Hepatocyte (in vitro differentiated cells): ENCODE results near the gene CRCP. TPM values are rescaled to one million over a fixed set of nuclear protein-coding genes. Genes with fewer than 3 reads are reported as not detected.

ENCODE experiments used
- DNase-seq: peaks from one replicate; pipeline ENCODE4 v3.0.0-alpha.2; 2016; ENCODE audit warnings: low spot score
- H2AFZ ChIP-seq: fragments of 200-600 bp; sonication (generic); 2 replicates; pipeline ENCODE4 v1.6.0; 2016; ENCODE audit warnings: antibody characterized with exemption, mild to moderate bottlenecking
- H3K27ac ChIP-seq: fragments of 200-600 bp; sonication (generic); 2 replicates; pipeline ENCODE4 v1.5.1; 2016; ENCODE audit warnings: mild to moderate bottlenecking
- H3K27me3 ChIP-seq: fragments of 200-600 bp; sonication (generic); 2 replicates; pipeline ENCODE4 v1.6.1; 2016
- H3K36me3 ChIP-seq: fragments of 200-600 bp; sonication (generic); replicated peaks from 2 replicates; pipeline ENCODE4 v1.5.1; 2016; ENCODE audit warnings: low read depth; ENCODE audit not compliant: insufficient read depth
- H3K4me1 ChIP-seq: fragments of 200-600 bp; sonication (generic); 2 replicates; pipeline ENCODE4 v1.5.1; 2016; ENCODE audit warnings: mild to moderate bottlenecking, moderate library complexity; ENCODE audit not compliant: insufficient read depth
- H3K4me2 ChIP-seq: fragments of 200-600 bp; sonication (generic); 2 replicates; pipeline ENCODE4 v1.6.0; 2016
- H3K4me3 ChIP-seq: fragments of 200-600 bp; sonication (generic); 2 replicates; pipeline ENCODE4 v1.5.1; 2016; ENCODE audit warnings: mild to moderate bottlenecking
- H3K79me2 ChIP-seq: fragments of 200-600 bp; sonication (generic); 2 replicates; pipeline ENCODE4 v1.6.0; 2017; ENCODE audit warnings: mild to moderate bottlenecking
- H3K9me2 ChIP-seq: fragments of 200-600 bp; sonication (generic); replicated peaks from 2 replicates; pipeline ENCODE4 v1.6.0; 2017; ENCODE audit warnings: mild to moderate bottlenecking; ENCODE audit not compliant: insufficient read depth
- H3K9me3 ChIP-seq: fragments of 200-600 bp; sonication (generic); 2 replicates; pipeline ENCODE4 v1.5.1; 2016; ENCODE audit warnings: low read depth, mild to moderate bottlenecking
- H4K20me1 ChIP-seq: fragments of 200-600 bp; sonication (generic); 2 replicates; pipeline ENCODE4 v1.6.0; 2016; ENCODE audit warnings: mild to moderate bottlenecking; ENCODE audit not compliant: insufficient read depth, poor library complexity, severe bottlenecking
- EZH2 ChIP-seq: fragments of 200-600 bp; sonication (generic); IDR thresholded peaks from 2 replicates; pipeline ENCODE4 v1.6.1; 2016; ENCODE audit warnings: antibody characterized with exemption, mild to moderate bottlenecking, borderline replicate concordance
- EZH2phosphoT487 ChIP-seq: fragments of 200-600 bp; sonication (generic); IDR thresholded peaks from one replicate; pipeline ENCODE4 v1.6.1; 2018; ENCODE audit warnings: antibody characterized with exemption, mild to moderate bottlenecking, low read depth, moderate library complexity; ENCODE audit not compliant: unreplicated experiment, severe bottlenecking
- WGBS: methylation state at CpG from one replicate; pipeline ENCODE4 v1.1.6; 2016; ENCODE audit warnings: low lambda C conversion rate; ENCODE audit errors: missing lambda C conversion rate; 5-methylcytosine and 5-hydroxymethylcytosine counted together
- polyA plus RNA-seq: library from polyadenylated mRNA; unstranded; fragments of >200 nt; fragmentation: Nextera tagmentation; extraction: Ambion mirVana; gene quantifications from 2 replicates; pipeline ENCODE4 v1.2.1, GENCODE V29; 2016
- total RNA-seq: library from RNA; depleted of rRNA; stranded (reverse); fragments of >200 nt; gene quantifications from 2 replicates; pipeline ENCODE4 v1.2.3, GENCODE V29; 2014
- TF ChIP-seq, protein P1 (sequence below): fragments of 200-600 bp; sonication (generic); IDR thresholded peaks from 2 replicates; pipeline ENCODE4 v1.5.1; 2016; ENCODE audit warnings: antibody characterized with exemption, mild to moderate bottlenecking; ENCODE audit not compliant: poor library complexity

Gene CRCP
- total and polyA plus RNA-seq, 2 experiments from 2014 or later: 13.8 to 41.6 TPM

GRCh38 chr7:66082083-66082482 is 32.6 kb upstream of the CRCP start:
- Histone ChIP-seq H3K9me2 (no peaks in the 10 kb centered on the region), H3K79me2 (peaks cover 29% of the 10 kb centered on the region), H3K27me3 (no peaks in the 10 kb centered on the region), H4K20me1 (peaks cover 8% of the 10 kb centered on the region), H3K36me3 (no peaks in the 10 kb centered on the region), H2AFZ (no peak overlapping the region), H3K27ac (no peak overlapping the region), H3K4me1 (peaks cover 8% of the 10 kb centered on the region), H3K4me3 (no peak overlapping the region), H3K4me2 (no peak overlapping the region), H3K9me3 (no peaks in the 10 kb centered on the region)
- no peak for TF ChIP-seq EZH2
- TF ChIP-seq, protein P1, sequence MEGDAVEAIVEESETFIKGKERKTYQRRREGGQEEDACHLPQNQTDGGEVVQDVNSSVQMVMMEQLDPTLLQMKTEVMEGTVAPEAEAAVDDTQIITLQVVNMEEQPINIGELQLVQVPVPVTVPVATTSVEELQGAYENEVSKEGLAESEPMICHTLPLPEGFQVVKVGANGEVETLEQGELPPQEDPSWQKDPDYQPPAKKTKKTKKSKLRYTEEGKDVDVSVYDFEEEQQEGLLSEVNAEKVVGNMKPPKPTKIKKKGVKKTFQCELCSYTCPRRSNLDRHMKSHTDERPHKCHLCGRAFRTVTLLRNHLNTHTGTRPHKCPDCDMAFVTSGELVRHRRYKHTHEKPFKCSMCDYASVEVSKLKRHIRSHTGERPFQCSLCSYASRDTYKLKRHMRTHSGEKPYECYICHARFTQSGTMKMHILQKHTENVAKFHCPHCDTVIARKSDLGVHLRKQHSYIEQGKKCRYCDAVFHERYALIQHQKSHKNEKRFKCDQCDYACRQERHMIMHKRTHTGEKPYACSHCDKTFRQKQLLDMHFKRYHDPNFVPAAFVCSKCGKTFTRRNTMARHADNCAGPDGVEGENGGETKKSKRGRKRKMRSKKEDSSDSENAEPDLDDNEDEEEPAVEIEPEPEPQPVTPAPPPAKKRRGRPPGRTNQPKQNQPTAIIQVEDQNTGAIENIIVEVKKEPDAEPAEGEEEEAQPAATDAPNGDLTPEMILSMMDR: no peak
- no peak for TF ChIP-seq EZH2phosphoT487
- 100% methylated on average over 5 of the region's 6 CpGs for WGBS
- no peak for DNase-seq

DNA sequence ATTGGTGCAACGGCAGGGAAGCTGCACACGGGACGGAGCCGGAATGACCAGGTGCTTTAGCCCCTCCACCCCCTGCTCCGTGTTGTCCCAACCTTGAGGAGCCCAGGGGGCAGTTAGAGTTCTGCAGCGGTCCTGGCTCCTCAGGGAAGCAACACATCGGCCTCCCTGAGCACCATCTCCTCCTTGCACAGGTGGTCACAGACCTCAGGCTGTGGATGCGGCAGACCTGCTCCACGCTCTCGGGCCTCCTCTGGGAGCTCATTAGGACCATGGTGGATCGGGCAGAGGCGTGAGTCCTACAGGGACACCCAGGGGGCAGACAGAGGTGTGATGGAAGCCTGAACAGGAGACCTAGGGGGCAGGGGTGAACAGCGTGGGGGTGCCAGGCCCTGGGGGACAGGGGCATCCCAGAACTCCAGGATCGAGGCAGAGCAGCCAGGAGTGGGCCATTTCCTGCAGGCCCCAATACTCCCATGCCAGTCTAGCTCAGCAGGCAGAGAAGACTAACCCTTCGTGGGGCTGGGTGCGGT is 31.7 kb upstream of the CRCP start:
- WGBS: 99% methylated on average over 16 of the region's 16 CpGs
- H3K36me3 ChIP-seq: no peaks in the 10 kb centered on the region
- peaks cover under 1% of the 10 kb centered on the region for H3K4me1 ChIP-seq
- no peaks in the 10 kb centered on the region for H3K9me3 ChIP-seq
- H4K20me1 ChIP-seq: peaks cover 8% of the 10 kb centered on the region
- H3K27me3 ChIP-seq: no peaks in the 10 kb centered on the region
- no peak for TF ChIP-seq EZH2
- TF ChIP-seq EZH2phosphoT487: no peak
- TF ChIP-seq, protein P1: no peak
- H3K79me2 ChIP-seq: peaks cover 21% of the 10 kb centered on the region
- no peak for DNase-seq
- H3K4me2 ChIP-seq: no peak overlapping the region
- no peaks in the 10 kb centered on the region for H3K9me2 ChIP-seq
- H2AFZ ChIP-seq: no peak overlapping the region
- no peak overlapping the region for H3K4me3 ChIP-seq
- no peak overlapping the region for H3K27ac ChIP-seq

GRCh38 chr7:66083677-66084076 is 31.0 kb upstream of the CRCP start:
- 90% methylated on average over 2 of the region's 2 CpGs for WGBS
- Histone ChIP-seq H3K9me2 (no peaks in the 10 kb centered on the region), H2AFZ (no peak overlapping the region), H3K4me3 (no peak overlapping the region), H3K4me1 (no peaks in the 10 kb centered on the region), H3K27me3 (no peaks in the 10 kb centered on the region), H3K9me3 (no peaks in the 10 kb centered on the region), H3K79me2 (peaks cover 13% of the 10 kb centered on the region), H3K27ac (no peak overlapping the region), H4K20me1 (peaks cover 8% of the 10 kb centered on the region), H3K4me2 (no peak overlapping the region), H3K36me3 (no peaks in the 10 kb centered on the region)
- DNase-seq: no peak
- no peak for TF ChIP-seq EZH2
- TF ChIP-seq, protein P1: no peak
